Measurements from ENCODE around the gene CNTN4.

GRCh38 chr3:2158828-2159227, 60.2 kb downstream of the CNTN4 start:
- TF ChIP-seq POLR2A (IDR thresholded peaks at IDR 0.05) (no peak), CTCF (IDR thresholded peaks at IDR 0.05) (no peak), POLR2AphosphoS5 (IDR thresholded peaks at IDR 0.05; ENCODE audit: insufficient read depth in 1 of 2, low read depth in 1 of 2) (no peak)

Measured in vagina (tissue), 2 donors.